ENCODE measurements around the gene GNB2.
A peak's percentile ranks its signal among the peaks of the same experiment; 100 is the strongest.
"Not testable (repeated sequence)": the region's sequence is repeated elsewhere in the genome, so short reads cannot be mapped to it uniquely, and the experiment has no call there.

GNB2 gene

GRCh38 chr7:100665168-100665726 lies 8.3 kb upstream of the GNB2 start:
- DNase-seq (ENCODE audit: low spot score), result no peak

DNA sequence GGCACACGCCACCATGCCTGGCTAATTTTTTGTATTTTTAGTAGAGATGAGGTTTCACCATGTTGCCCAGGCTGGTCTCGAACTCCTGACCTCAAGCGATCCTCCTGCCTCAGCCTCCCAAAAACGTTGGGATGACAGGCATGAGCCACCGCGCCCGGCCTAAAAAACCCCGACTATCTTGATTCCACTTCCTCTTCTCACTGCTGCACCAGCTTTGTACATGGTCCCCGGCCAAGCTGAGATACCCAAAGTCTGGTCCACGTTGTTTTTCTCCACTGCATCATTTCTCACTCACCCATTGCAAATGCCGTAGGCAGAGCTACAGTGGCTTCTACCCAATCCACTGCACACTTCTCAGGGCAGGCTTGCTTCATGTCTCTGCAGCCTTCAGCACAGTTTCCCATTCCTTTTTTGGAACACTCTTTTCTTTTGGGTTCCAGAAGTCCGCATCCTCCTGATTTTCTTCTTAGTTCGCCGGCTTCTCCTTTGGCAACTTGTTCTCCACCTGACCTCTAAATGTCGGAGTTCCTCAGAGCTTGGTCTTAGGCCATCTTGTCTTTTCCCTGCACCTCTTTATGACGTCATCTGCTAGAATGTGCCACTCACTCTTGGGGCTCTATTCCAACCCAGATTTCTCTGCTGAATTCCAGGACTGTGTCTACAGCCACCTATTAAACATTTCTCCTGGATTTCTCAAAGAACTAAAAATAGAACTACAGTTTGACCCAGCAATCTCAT lies 6.0 kb upstream of the GNB2 start:
- DNase-seq (ENCODE audit: low spot score), result no peak

- no peak for DNase-seq (ENCODE audit: low spot score)
Measured at GRCh38 chr7:100668069-100668449, 5.5 kb upstream of the GNB2 start.

DNA sequence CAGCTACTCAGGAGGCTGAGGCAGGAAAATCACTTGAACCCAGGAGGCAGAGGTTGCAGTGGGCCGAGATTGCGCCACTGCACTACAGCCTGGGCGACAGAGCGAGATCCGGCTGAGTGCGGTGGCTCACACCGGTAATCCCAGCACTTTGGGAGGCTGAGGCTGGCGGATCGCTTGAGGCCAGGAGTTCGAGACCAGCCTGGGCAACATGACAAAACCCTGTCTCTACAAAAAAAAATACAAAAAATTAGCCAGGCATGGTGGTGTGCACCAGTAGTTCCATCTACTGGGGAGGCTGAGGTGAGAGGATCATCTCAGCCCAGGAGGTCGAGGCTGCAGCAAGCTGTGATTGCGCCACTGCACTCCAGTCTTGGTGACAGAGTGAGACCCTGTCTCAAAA lies 4.4 kb upstream of the GNB2 start:
- DNase-seq (ENCODE audit: low spot score), result not testable (repeated sequence)

DNA sequence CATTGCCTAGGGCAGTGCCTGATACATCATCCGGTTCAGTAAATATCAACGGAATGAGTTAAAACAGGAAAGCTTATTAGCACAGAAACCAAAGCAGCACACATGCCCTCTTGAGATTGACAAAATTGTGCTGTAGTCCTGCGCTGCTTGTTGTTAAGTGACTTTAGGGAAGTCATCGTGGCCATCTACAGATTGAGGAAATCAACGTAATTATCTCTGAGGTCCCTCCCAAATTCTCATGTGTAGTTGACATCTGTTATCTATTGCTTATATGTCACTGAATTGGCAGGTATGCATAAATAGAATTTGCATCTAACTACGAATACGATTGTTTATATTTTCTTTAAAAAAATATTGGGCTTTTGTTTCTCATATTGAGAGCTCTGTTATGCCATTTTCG lies 3.5 kb upstream of the GNB2 start:
- no peak for DNase-seq (ENCODE audit: low spot score)

GRCh38 chr7:100671353-100672327 lies 1.9 kb upstream of the GNB2 start:
- no peak for DNase-seq (ENCODE audit: low spot score)

GRCh38 chr7:100673942-100674410 lies 436 bp downstream of the GNB2 start:
- DNase-seq (ENCODE audit: low spot score), result peak; percentile 63

- peak; percentile 70 for DNase-seq (ENCODE audit: low spot score)
Measured at GRCh38 chr7:100674411-100675104, 1.0 kb downstream of the GNB2 start.

DNA sequence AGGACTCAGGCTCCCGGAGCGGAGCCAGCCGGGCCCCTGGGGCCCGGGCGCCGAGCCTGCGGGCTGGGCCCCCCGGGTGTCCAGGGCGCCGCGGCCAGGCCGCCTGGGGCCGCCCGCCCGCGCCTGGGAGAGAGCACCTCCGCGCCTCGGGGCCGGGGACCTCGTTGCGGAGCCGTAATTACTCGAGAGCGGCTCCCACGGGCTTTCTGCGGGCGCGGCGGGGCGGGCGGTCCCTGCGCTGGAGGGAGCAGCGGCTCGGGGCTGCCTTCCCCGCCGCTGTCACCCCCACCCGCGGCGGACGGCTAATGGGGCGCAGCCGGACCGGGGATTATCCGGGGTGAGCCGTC lies 1.5 kb downstream of the GNB2 start:
- DNase-seq (ENCODE audit: low spot score), result no peak

DNA sequence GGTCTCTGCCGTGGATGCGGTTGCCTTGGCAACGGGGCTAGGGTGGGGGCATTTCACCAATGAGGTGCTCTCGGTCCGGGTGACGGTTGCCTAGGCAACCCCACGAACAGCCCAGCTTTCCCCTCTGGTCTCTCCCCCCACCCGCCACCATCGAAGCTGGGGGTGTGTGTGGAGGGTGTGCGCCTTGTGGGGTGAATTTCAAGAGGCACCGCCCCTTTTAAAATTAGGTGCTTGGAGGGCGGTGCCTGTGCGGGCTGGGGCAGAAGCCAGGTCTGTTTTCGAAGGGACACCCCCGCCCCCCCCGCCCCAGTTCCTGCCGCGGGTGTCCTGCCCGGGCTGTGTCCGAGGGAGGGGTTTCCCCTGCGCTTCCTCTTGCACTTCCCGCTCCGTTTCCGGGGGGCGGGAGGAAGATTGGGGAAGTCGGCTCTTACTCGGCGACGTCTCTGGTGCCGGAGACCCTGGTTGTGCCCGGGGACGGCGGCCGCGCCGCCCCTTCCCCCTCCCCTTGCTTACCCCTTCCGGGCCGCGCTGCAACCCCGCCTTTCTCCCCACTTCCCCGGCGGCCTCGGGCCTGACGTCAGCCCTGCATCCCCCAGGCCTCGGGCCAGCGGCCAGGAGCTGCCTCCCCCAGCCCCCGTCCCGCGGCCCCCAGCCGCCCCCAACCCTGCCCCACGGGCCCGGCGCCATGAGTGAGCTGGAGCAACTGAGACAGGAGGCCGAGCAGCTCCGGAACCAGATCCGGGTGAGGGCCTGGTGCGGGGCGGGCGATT lies 2.2 kb downstream of the GNB2 start:
- peak; percentile 88 for DNase-seq (ENCODE audit: low spot score)

DNA sequence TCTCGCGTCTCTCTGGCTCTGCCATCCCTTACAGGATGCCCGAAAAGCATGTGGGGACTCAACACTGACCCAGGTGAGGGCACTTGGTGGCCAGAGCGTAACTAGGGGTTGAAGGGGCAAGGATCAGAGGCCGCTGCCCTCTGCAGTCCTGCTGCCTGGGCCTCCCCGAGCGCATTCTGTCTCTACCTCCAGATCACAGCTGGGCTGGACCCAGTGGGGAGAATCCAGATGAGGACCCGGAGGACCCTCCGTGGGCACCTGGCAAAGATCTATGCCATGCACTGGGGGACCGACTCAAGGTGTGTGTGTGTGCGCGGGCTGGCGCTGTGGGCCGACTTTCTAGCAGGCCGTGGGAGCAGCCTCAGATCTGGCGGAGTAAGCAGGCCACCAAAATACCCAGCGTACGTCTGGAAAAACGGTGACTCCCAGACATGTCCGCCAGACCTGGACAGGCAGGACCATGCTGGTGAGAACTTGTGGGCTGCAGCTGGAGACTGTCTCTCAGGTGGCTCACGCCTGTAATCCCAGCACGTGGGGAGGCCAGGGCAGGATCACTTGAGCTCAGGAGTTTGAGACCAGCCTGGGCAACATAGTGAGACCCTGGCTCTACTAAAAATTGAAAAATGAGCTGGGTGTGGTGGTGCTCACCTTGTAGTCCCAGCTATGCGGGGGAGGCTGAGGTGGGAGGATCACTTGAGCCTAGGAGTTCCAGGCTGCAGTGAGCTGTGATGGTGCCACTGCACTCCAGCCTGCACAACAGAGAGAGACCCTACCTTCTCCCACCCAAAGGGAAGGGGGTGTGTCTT lies 3.2 kb downstream of the GNB2 start:
- DNase-seq (ENCODE audit: low spot score), result no peak

- DNase-seq (ENCODE audit: low spot score), result no peak
Measured at GRCh38 chr7:100677308-100678267, 4.0 kb downstream of the GNB2 start.

- DNase-seq (ENCODE audit: low spot score), result no peak
Measured at GRCh38 chr7:100678291-100678984, 4.9 kb downstream of the GNB2 start.

DNA sequence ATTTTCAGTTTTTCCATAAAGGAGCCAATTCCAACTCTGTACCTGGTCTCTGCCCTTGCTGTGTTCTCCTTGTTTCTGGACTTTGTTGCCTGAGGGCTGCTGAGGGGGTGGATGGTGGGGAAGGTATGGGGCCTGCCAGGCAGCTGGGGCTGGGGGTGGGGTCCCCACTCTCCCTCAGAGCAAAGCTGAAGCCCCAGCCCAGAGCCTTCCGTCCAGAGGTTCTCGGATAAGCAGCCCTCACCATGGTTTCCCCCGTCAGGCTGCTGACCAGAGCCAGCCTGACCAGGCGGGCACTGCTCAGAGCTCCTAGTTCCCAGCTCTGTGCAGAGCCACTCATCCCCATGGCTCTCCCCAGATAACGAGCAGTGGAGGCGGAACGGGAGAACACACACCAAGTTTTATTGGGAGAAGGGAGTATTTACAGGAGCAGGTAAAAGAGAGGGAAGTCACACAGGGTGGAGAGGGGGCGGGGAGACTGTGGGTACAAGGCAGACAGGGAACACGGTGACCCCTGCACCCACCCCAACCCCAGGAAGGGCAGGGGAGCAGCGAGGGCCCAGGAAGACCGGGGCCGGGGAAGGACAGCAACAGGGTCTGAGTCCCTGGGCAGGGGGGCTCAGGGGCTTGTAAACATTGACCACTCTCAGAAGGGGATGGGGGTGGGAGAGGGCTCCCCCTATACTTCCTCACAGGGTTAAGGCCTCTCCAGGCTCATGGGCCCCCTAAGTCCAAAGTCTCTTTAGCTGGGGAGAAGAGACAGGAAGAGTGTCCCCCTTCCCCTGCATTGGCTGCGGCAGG lies 5.8 kb downstream of the GNB2 start:
- DNase-seq (ENCODE audit: low spot score), result no peak

- DNase-seq (ENCODE audit: low spot score), result no peak
Measured at GRCh38 chr7:100679927-100680575, 6.5 kb downstream of the GNB2 start.

GRCh38 chr7:100680576-100681271 lies 7.2 kb downstream of the GNB2 start:
- DNase-seq (ENCODE audit: low spot score), result no peak

Data from ecto neural progenitor cell (in vitro differentiated cells).